H1 (cell line): ENCODE data around the gene CYP4F11. TPM values are rescaled to one million over a fixed set of nuclear protein-coding genes. Genes with fewer than 3 reads are reported as not detected.

Experiments
- JUND ChIP-seq: IDR thresholded peaks from 2 replicates; pipeline ENCODE4 v1.6.1; 2011; ENCODE audit warnings: mild to moderate bottlenecking, improper control_type of control experiment, low read length
- polyA plus RNA-seq, 7 experiments: library from polyadenylated mRNA; depleted of rRNA in 3 of 7; stranded (reverse) in 5 of 7; unstranded in 2 of 7; fragments of >200 nt in 5 of 7; fragments of 200-250 nt in 2 of 7; gene quantifications; 1 replicate in 5 of 7; 2 replicates in 1 of 7; 4 replicates in 1 of 7; pipeline versions ENCODE4 v1.2.1 to v1.2.3, GENCODE V29; 2011 to 2013; ENCODE audit warnings: missing spikeins in 2 of 7, mixed read lengths in 2 of 7
- total RNA-seq: library from RNA; stranded (reverse); fragmentation: NEBNext Ultra II Directional; extraction: Animal tissue kit (Norgen Biotek cat#: 25700); gene quantifications from 2 replicates; pipeline ENCODE4 v1.2.1, GENCODE V29; 2021

Gene CYP4F11
- total and polyA plus RNA-seq, 2 of the 8 experiments (the other 6 are each of a cell fraction or from before 2014, with no cell fraction given) = not detected

- TF ChIP-seq JUND = no peak
Measured at GRCh38 chr19:15869109-15869555, 65.2 kb downstream of the CYP4F11 start (continued).
